ENCODE measurements around the gene TMEM235.

- no peak for TF ChIP-seq CTCF (conservative IDR thresholded peaks at IDR 0.05; ENCODE audit: low read length)
- no peak for TF ChIP-seq EZH2phosphoT487 (IDR thresholded peaks at IDR 0.05; ENCODE audit: borderline replicate concordance, low read depth, low read length)
Observed at GRCh38 chr17:78184351-78184750, 47.1 kb upstream of the TMEM235 start.
